GM18502 (cell line): Measurements from ENCODE around the gene GRM2.

ENCODE experiments used
- ATAC-seq: cut with Tn5 transposase; IDR thresholded peaks from one replicate; pipeline ENCODE4 v1.9.1; 2021; ENCODE audit warnings: mild to moderate bottlenecking; ENCODE audit not compliant: unreplicated experiment, poor library complexity

GRM2 gene

DNA sequence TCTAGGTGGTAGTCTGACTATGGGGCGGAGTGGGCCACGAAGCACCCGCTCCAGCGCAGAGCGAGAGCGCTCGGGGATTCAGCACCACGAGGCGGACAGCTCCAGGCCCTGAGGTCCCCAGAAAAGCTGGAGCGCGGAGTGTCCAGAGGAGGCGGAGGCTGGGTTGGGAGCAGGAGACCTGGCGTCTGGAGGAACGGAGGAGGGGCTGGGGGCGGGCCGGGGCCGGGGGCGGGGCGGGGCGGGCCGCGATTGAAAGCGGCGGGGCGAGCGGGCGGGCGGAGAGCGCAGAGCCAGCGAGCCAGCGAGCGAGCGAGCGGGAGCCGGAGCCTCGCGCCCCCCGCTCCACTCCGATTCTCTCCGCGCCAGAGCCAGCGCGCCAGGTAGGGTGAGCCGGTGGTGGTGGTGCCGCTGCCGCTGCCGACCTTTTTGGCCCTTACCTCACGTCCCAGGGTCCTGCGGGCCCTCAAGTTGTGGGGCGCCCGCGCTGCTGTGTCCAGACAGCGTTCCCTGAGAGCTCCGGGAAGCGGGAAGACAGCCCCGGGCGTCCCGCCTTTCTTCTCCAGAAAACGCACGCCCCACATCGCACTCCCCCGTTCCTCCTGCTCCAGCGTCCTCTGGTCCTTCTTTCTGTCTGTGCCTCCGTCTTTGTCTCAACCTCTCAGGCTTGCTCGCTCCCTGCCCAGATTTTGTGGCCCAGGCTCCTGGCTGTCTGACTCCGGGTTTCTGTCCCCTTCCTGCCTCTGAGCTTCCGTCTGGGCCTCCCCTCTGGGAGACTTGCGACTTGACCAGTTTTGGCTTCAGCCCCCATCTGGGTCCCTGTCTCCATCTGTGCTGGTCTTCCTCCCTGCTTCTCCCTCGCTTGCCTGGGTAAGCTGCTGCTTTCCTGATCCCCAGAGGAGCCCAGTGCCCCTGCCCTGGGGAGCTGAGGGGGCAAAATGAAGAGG lies at the start of gene GRM2:
TSS of gene GRM2 (plus strand) at position 281 of the 944 bp plus-strand sequence. CDS start 1,916 bp downstream, outside the sequence.
- ATAC-seq, result no peak

- no peak for ATAC-seq
Observed at GRCh38 chr3:51657234-51657633, 49.6 kb upstream of the GRM2 start.

- no peak for ATAC-seq
Observed at GRCh38 chr3:51659942-51660341, 46.9 kb upstream of the GRM2 start.

GRCh38 chr3:51662456-51662855 lies 44.4 kb upstream of the GRM2 start:
- ATAC-seq, result no peak

DNA sequence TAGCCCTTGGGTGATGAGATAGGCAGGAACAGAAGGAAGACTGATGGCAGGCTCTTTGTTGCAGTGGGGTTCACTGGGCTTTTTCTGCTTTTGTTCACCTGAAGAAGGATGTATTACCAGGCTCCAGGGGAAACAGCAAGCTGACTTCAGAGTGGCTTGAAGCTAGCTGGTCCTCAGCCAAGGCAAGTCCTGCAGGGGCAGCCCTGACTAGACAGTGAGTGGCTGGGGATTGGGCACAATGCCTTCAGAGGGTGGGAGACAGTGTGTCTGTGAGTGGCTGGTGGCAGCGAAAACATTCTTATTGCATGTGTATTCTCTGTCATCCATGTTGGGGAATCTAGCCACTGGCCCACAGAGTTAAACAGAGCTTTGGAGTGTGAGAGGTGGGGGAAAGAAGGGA lies 38.1 kb upstream of the GRM2 start:
- ATAC-seq, result no peak

- ATAC-seq, result no peak
Observed at GRCh38 chr3:51669241-51670052, 37.4 kb upstream of the GRM2 start.

- no peak for ATAC-seq
Observed at GRCh38 chr3:51670053-51670822, 36.6 kb upstream of the GRM2 start.

- peak; percentile 76 for ATAC-seq
Observed at GRCh38 chr3:51670823-51671733, 35.8 kb upstream of the GRM2 start, which contains the start of gene TEX264. Gene TEX264, plus strand, starts transcription at chr3:51671252. Its CDS starts 3,053 bp downstream, at chr3:51674305.

- ATAC-seq, result peak; percentile 45
Observed at GRCh38 chr3:51671734-51672475, 35.0 kb upstream of the GRM2 start.

DNA sequence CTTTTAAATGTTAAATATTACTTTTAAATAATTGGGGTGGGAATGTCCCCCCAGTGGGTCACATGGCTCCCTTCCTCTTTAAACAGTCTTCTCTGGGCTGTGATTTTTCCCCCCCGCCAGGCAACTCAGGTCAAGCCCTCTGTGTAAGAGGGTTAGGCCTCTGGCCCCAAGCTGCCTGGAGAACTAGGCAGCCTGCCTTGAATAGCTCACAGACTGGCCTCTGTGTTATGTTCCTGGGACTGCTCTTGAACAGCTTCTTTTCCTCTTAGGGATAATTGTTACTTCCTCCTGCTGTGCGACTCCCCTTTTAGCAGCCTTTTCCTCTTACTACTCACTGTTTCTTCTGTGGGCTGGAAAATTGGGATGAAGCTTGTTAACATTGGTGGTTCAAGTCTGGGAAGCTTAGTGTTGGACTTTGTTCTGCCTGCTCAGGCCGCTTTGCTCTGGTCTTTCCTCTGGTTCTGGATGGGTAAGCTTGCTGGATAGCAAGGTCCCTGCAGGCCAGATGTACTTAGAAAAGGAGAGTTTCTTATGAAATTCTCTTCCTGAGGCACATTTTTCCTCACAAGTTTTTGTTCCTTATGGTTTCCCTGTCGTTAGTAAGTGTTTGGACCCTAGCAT lies 33.6 kb upstream of the GRM2 start:
- ATAC-seq, result no peak

GRCh38 chr3:51673802-51674654 lies 32.8 kb upstream of the GRM2 start:
- ATAC-seq, result no peak

DNA sequence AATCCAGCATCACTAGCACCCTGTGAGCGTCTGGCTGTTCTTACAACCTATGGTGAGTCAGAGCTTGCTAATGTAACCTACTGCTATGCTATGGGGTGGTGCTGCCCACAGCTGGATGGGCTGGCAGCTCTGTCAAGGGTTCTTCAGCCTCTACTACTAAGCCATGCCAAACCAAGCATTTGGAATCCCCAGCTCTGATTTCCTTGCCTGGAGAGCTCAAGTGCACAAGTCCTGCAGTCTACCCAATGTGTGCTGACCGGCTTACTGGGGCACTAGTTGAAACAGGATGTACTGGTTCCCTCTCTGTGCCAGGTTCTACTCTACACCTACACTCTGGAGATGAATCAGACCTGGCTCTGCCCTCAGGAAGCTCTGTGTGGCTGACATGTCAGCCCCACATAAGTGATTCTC lies 31.7 kb upstream of the GRM2 start:
- ATAC-seq, result no peak

GRCh38 chr3:51676102-51676640 lies 30.7 kb upstream of the GRM2 start:
- ATAC-seq, result no peak

DNA sequence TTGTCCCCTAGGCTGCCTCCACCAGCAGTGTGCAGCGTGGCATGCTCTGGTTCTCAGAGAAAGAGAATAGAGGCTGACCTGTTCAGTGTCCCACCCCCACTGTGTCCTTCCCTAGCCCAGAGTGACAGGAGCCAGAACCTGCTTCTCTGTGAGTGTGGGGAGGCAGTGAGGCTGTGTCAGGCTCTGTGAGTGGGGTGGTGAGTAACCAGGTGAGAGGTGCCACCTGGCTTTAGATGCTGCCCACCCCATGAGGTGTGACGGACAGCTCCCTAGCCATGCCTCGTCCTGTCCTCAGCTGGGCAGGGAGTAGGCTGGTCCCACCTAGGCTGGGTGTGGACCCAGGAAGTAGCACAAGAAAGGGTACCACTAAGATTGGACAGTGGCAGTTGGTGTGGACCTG lies 29.5 kb upstream of the GRM2 start:
- no peak for ATAC-seq

DNA sequence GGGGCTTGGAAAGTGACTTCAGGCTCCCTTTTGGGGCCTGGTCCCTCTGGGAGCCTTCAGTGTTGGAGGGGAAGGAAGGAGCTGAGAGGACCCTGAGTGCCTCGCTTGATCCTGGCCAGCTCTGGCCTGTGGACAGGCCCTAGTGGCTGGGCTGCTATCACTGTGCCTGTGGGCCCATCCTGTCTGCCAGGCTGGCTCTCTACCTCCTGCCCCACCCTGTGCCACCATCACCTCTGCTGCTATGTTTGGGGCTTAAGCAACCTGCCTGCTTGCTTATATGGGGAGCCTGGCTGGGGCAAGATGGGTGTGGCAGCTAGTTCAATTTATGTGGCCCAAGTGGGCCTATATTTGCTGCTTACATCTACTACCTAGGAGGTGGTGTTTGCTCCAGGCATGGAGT lies 28.7 kb upstream of the GRM2 start:
- no peak for ATAC-seq

GRCh38 chr3:51678641-51679040 lies 28.2 kb upstream of the GRM2 start:
- ATAC-seq, result no peak

- no peak for ATAC-seq
Observed at GRCh38 chr3:51679318-51679717, 27.6 kb upstream of the GRM2 start.
